IgD-negative memory B cell (primary cell): ENCODE results near the gene SNPH. TPM values are rescaled to one million over a fixed set of nuclear protein-coding genes. Genes with fewer than 3 reads are reported as not detected.
A peak's percentile ranks its signal among the peaks of the same experiment; 100 is the strongest.

ENCODE experiments used
- H3K27ac Mint-ChIP-seq, 3 donors: one replicate each; pipeline ENCODE4 v1.8.0; 2020 to 2022; ENCODE audit warnings: mild to moderate bottlenecking in 3 of 3, mixed read lengths in 3 of 3, moderate library complexity in 1 of 3
- H3K27me3 Mint-ChIP-seq: one replicate; pipeline ENCODE4 v1.8.0; 2021; ENCODE audit warnings: mixed read lengths
- H3K36me3 Mint-ChIP-seq: one replicate; pipeline ENCODE4 v1.8.0; 2020; ENCODE audit warnings: mild to moderate bottlenecking, mixed read lengths
- H3K4me1 Mint-ChIP-seq, 3 donors: one replicate each; pipeline ENCODE4 v1.8.0; 2020 to 2022; ENCODE audit warnings: mixed read lengths in 3 of 3, mild to moderate bottlenecking in 1 of 3
- H3K4me3 Mint-ChIP-seq, 4 donors: one replicate each; pipeline ENCODE4 v1.8.0; 2020 to 2022; ENCODE audit warnings: mild to moderate bottlenecking in 4 of 4, mixed read lengths in 4 of 4, moderate library complexity in 3 of 4
- H3K9me3 Mint-ChIP-seq, 3 donors: one replicate each; pipeline ENCODE4 v1.8.0; 2020 to 2021; ENCODE audit warnings: mixed read lengths in 3 of 3, mild to moderate bottlenecking in 1 of 3
- polyA plus RNA-seq: library from polyadenylated mRNA; unstranded; fragments of 300-500 nt; fragmentation: Illumina TruSeq; gene quantifications from one replicate; pipeline ENCODE4 v1.2.3, GENCODE V29; 2021

Gene SNPH
- polyA plus RNA-seq, 1 donor from 2014 or later, result 1.3 TPM

- Mint-ChIP-seq H3K27ac (no peak overlapping the region), H3K27me3 (no peaks in the 10 kb centered on the region), H3K4me3 (no peak overlapping the region)
Observed at GRCh38 chr20:1304710-1305515, 38.8 kb downstream of the SNPH start.

GRCh38 chr20:1305712-1306111, 39.6 kb downstream of the SNPH start:
- H3K27ac Mint-ChIP-seq, result peak overlapping the region in 1 of 3 donors; percentile 87
- H3K36me3 Mint-ChIP-seq, result no peaks in the 10 kb centered on the region
- no peak overlapping the region for H3K4me3 Mint-ChIP-seq
- H3K27me3 Mint-ChIP-seq, result no peaks in the 10 kb centered on the region
- no peaks in the 10 kb centered on the region for H3K9me3 Mint-ChIP-seq
- H3K4me1 Mint-ChIP-seq, result peaks cover 0 to 2% (median 1%) of the 10 kb centered on the region in 3 donors

More at GRCh38 chr20:1304710-1305515, 38.8 kb downstream of the SNPH start:
- Mint-ChIP-seq H3K4me1 (peaks cover 0 to 2% (median 1%) of the 10 kb centered on the region in 3 donors), H3K9me3 (no peaks in the 10 kb centered on the region), H3K36me3 (no peaks in the 10 kb centered on the region)

GRCh38 chr20:1306316-1307135, 40.4 kb downstream of the SNPH start:
- H3K4me3 Mint-ChIP-seq, result no peak overlapping the region
- H3K27me3 Mint-ChIP-seq, result no peaks in the 10 kb centered on the region
- H3K9me3 Mint-ChIP-seq, result no peaks in the 10 kb centered on the region
- no peaks in the 10 kb centered on the region for H3K36me3 Mint-ChIP-seq
- no peak overlapping the region for H3K27ac Mint-ChIP-seq
- H3K4me1 Mint-ChIP-seq, result peaks cover 0 to 2% (median 1%) of the 10 kb centered on the region in 3 donors

GRCh38 chr20:1307171-1307570, 41.1 kb downstream of the SNPH start:
- H3K4me3 Mint-ChIP-seq, result no peak overlapping the region
- no peaks in the 10 kb centered on the region for H3K9me3 Mint-ChIP-seq
- H3K4me1 Mint-ChIP-seq, result peaks cover 0 to 2% (median 1%) of the 10 kb centered on the region in 3 donors
- no peaks in the 10 kb centered on the region for H3K36me3 Mint-ChIP-seq
- peak overlapping the region in 1 of 3 donors; percentile 92 for H3K27ac Mint-ChIP-seq
- H3K27me3 Mint-ChIP-seq, result peaks cover 1% of the 10 kb centered on the region

- no peaks in the 10 kb centered on the region for H3K36me3 Mint-ChIP-seq
- H3K9me3 Mint-ChIP-seq, result no peaks in the 10 kb centered on the region
- peaks cover 0 to 2% (median 1%) of the 10 kb centered on the region in 3 donors for H3K4me1 Mint-ChIP-seq
- H3K27me3 Mint-ChIP-seq, result peaks cover 3% of the 10 kb centered on the region
- H3K4me3 Mint-ChIP-seq, result no peak overlapping the region
- peak overlapping the region in 1 of 3 donors; percentile 92 for H3K27ac Mint-ChIP-seq
Observed at GRCh38 chr20:1307571-1307971, 41.5 kb downstream of the SNPH start.

GRCh38 chr20:1308067-1308701, 42.1 kb downstream of the SNPH start:
- Mint-ChIP-seq H3K9me3 (no peaks in the 10 kb centered on the region), H3K36me3 (no peaks in the 10 kb centered on the region), H3K27me3 (peaks cover 3% of the 10 kb centered on the region), H3K4me1 (peaks cover 0 to 1% (median 0%) of the 10 kb centered on the region in 3 donors), H3K4me3 (peak overlapping the region in 1 of 4 donors; percentile 49), H3K27ac (no peak overlapping the region)

GRCh38 chr20:1308702-1309095, 42.6 kb downstream of the SNPH start:
- peak overlapping the region in 1 of 4 donors; percentile 49 for H3K4me3 Mint-ChIP-seq
- H3K36me3 Mint-ChIP-seq, result no peaks in the 10 kb centered on the region
- no peak overlapping the region for H3K27ac Mint-ChIP-seq
- peaks cover 0 to 1% (median 0%) of the 10 kb centered on the region in 3 donors for H3K4me1 Mint-ChIP-seq
- peaks cover 3% of the 10 kb centered on the region for H3K27me3 Mint-ChIP-seq
- H3K9me3 Mint-ChIP-seq, result no peaks in the 10 kb centered on the region

- Mint-ChIP-seq H3K36me3 (no peaks in the 10 kb centered on the region), H3K4me1 (peaks cover 0 to 1% (median 0%) of the 10 kb centered on the region in 3 donors), H3K27ac (no peak overlapping the region), H3K27me3 (peaks cover 3% of the 10 kb centered on the region), H3K4me3 (no peak overlapping the region), H3K9me3 (no peaks in the 10 kb centered on the region)
Observed at GRCh38 chr20:1309439-1309847, 43.3 kb downstream of the SNPH start.

- Mint-ChIP-seq H3K4me3 (no peak overlapping the region), H3K36me3 (no peaks in the 10 kb centered on the region), H3K4me1 (peaks cover 0 to 1% (median 0%) of the 10 kb centered on the region in 3 donors), H3K27ac (no peak overlapping the region), H3K9me3 (no peaks in the 10 kb centered on the region), H3K27me3 (peaks cover 3% of the 10 kb centered on the region)
Observed at GRCh38 chr20:1310071-1310470, 44.0 kb downstream of the SNPH start.

GRCh38 chr20:1310506-1311190, 44.6 kb downstream of the SNPH start:
- Mint-ChIP-seq H3K4me1 (peaks cover 0 to 1% (median 0%) of the 10 kb centered on the region in 3 donors), H3K36me3 (no peaks in the 10 kb centered on the region), H3K27ac (no peak overlapping the region), H3K9me3 (no peaks in the 10 kb centered on the region), H3K27me3 (peaks cover 3% of the 10 kb centered on the region), H3K4me3 (no peak overlapping the region)

GRCh38 chr20:1312308-1312707, 46.2 kb downstream of the SNPH start:
- no peak overlapping the region for H3K4me3 Mint-ChIP-seq
- no peak overlapping the region for H3K27ac Mint-ChIP-seq
- H3K4me1 Mint-ChIP-seq, result no peaks in the 10 kb centered on the region
- peaks cover 3% of the 10 kb centered on the region for H3K27me3 Mint-ChIP-seq
- no peaks in the 10 kb centered on the region for H3K36me3 Mint-ChIP-seq
- no peaks in the 10 kb centered on the region for H3K9me3 Mint-ChIP-seq

GRCh38 chr20:1312904-1313235, 46.8 kb downstream of the SNPH start:
- Mint-ChIP-seq H3K27me3 (peaks cover 3% of the 10 kb centered on the region), H3K36me3 (no peaks in the 10 kb centered on the region), H3K4me1 (peaks cover 0 to 3% (median 0%) of the 10 kb centered on the region in 3 donors), H3K4me3 (no peak overlapping the region), H3K27ac (no peak overlapping the region), H3K9me3 (no peaks in the 10 kb centered on the region)

- Mint-ChIP-seq H3K4me1 (peaks cover 0 to 3% (median 0%) of the 10 kb centered on the region in 3 donors), H3K27ac (peak overlapping the region in 1 of 3 donors; percentile 53), H3K27me3 (peaks cover 3% of the 10 kb centered on the region), H3K4me3 (no peak overlapping the region), H3K9me3 (no peaks in the 10 kb centered on the region), H3K36me3 (no peaks in the 10 kb centered on the region)
Observed at GRCh38 chr20:1313236-1313964, 47.3 kb downstream of the SNPH start.

GRCh38 chr20:1315804-1316203, 49.7 kb downstream of the SNPH start:
- Mint-ChIP-seq H3K27me3 (peaks cover 3% of the 10 kb centered on the region), H3K27ac (no peak overlapping the region), H3K4me3 (no peak overlapping the region), H3K4me1 (peaks cover 0 to 3% (median 0%) of the 10 kb centered on the region in 3 donors), H3K9me3 (no peaks in the 10 kb centered on the region), H3K36me3 (no peaks in the 10 kb centered on the region)
